HepG2 (cell line): ENCODE measurements around the gene SSBP4. TPM values are rescaled to one million over a fixed set of nuclear protein-coding genes. Genes with fewer than 3 reads are reported as not detected.

ENCODE experiments used
- ASH2L ChIP-seq: fragments of 300-600, 200-600 bp; sonication (generic); IDR thresholded peaks from 2 replicates; pipeline ENCODE4 v1.7.0; 2017; ENCODE audit warnings: low read depth, mild to moderate bottlenecking, moderate library complexity, mixed read lengths, low read length; ENCODE audit not compliant: insufficient read length
- CENPX ChIP-seq: sonication (generic); formaldehyde crosslinking; IDR thresholded peaks from 2 replicates; pipeline ENCODE4 v1.9.0; 2021; ENCODE audit warnings: mild to moderate bottlenecking, missing genetic modification reagents, moderate library complexity
- DMAP1 ChIP-seq: IDR thresholded peaks from 2 replicates; pipeline ENCODE4 v1.6.1; 2016
- GATA4 ChIP-seq: sonication (generic); IDR thresholded peaks from 2 replicates; pipeline ENCODE4 v1.6.1; 2016; ENCODE audit warnings: antibody characterized with exemption, low read depth, borderline replicate concordance
- KLF16 ChIP-seq, 2 experiments: sonication (generic) in 1 of 2; formaldehyde crosslinking in 1 of 2; IDR thresholded peaks; 2 replicates each; pipeline versions ENCODE4 v1.6.1 to v1.8.0; 2016 to 2023; ENCODE audit warnings: missing genetic modification reagents in 2 of 2, missing compliant biosample characterization in 1 of 2
- KLF9 ChIP-seq: IDR thresholded peaks from 2 replicates; pipeline ENCODE4 v1.6.1; 2016; ENCODE audit warnings: low read depth
- RAD21 ChIP-seq: fragments of 450-650 bp; formaldehyde crosslinking; IDR thresholded peaks from 2 replicates; pipeline ENCODE4 v1.5.0; 2020; ENCODE audit warnings: mild to moderate bottlenecking
- RXRB ChIP-seq: IDR thresholded peaks from 2 replicates; pipeline ENCODE4 v1.6.1; 2016; ENCODE audit warnings: borderline replicate concordance, missing genetic modification reagents, missing compliant biosample characterization
- SMAD3 ChIP-seq: sonication (generic); formaldehyde crosslinking; IDR thresholded peaks from 2 replicates; pipeline ENCODE4 v1.4.0; 2020; ENCODE audit warnings: missing genetic modification reagents
- SMC3 ChIP-seq: IDR thresholded peaks from 2 replicates; pipeline ENCODE4 v1.6.1; 2011; ENCODE audit warnings: low read length, improper control_type of control experiment
- SP1 ChIP-seq, 2 experiments: fragments of 450-650 bp in 1 of 2; sonication (generic) in 1 of 2; formaldehyde crosslinking in 1 of 2; IDR thresholded peaks; 2 replicates each; pipeline versions ENCODE4 v1.4.0 to v1.6.1; 2016 to 2020; ENCODE audit warnings: missing genetic modification reagents in 1 of 2
- SP140L ChIP-seq: sonication (generic); formaldehyde crosslinking; IDR thresholded peaks from 2 replicates; pipeline ENCODE4 v1.4.0; 2020; ENCODE audit warnings: missing genetic modification reagents, borderline replicate concordance
- TCF7 ChIP-seq: sonication (generic); IDR thresholded peaks from 2 replicates; pipeline ENCODE4 v1.6.1; 2016; ENCODE audit warnings: antibody characterized with exemption, low read depth
- THAP9 ChIP-seq: sonication (generic); formaldehyde crosslinking; IDR thresholded peaks from 2 replicates; pipeline ENCODE4; 2020; ENCODE audit warnings: missing genetic modification reagents, mild to moderate bottlenecking, borderline replicate concordance
- ZFP37 ChIP-seq: sonication (generic); formaldehyde crosslinking; IDR thresholded peaks from 2 replicates; pipeline ENCODE4 v1.4.0; 2020; ENCODE audit warnings: missing genetic modification reagents, borderline replicate concordance
- ZNF230 ChIP-seq: sonication (generic); formaldehyde crosslinking; IDR thresholded peaks from 2 replicates; pipeline ENCODE4 v1.4.0; 2020; ENCODE audit warnings: mild to moderate bottlenecking, missing genetic modification reagents
- ZNF235 ChIP-seq: sonication (generic); formaldehyde crosslinking; IDR thresholded peaks from 2 replicates; pipeline ENCODE4 v1.8.1; 2023; ENCODE audit warnings: mild to moderate bottlenecking, missing genetic modification reagents, borderline replicate concordance
- ZNF329 ChIP-seq: sonication (generic); formaldehyde crosslinking; IDR thresholded peaks from 2 replicates; pipeline ENCODE4 v1.9.0; 2021; ENCODE audit warnings: low read depth, mild to moderate bottlenecking, missing genetic modification reagents
- ZNF350 ChIP-seq: sonication (generic); formaldehyde crosslinking; IDR thresholded peaks from 2 replicates; pipeline ENCODE4 v1.4.0; 2020; ENCODE audit warnings: mild to moderate bottlenecking, low read depth, missing genetic modification reagents, borderline replicate concordance
- ZNF816 ChIP-seq: sonication (generic); formaldehyde crosslinking; IDR thresholded peaks from 2 replicates; pipeline ENCODE4 v1.8.0; 2022; ENCODE audit warnings: missing genetic modification reagents, mild to moderate bottlenecking, borderline replicate concordance
- ZXDC ChIP-seq: sonication (generic); formaldehyde crosslinking; IDR thresholded peaks from 2 replicates; pipeline ENCODE4 v1.5.0; 2020; ENCODE audit warnings: mild to moderate bottlenecking, missing genetic modification reagents
- polyA plus RNA-seq, 8 experiments: library from polyadenylated mRNA; depleted of rRNA in 3 of 8; stranded (reverse) in 7 of 8; unstranded in 1 of 8; fragments of >200 nt; fragmentation: Illumina TruSeq in 4 of 8; extraction: Trizol in 4 of 8; gene quantifications; 2 replicates each; pipeline versions ENCODE4 v1.2.1 to v1.2.3, GENCODE V29; 2011 to 2016; ENCODE audit warnings: low read depth in 4 of 8, missing spikeins in 1 of 8, mixed read lengths in 1 of 8; ENCODE audit not compliant: insufficient read depth in 1 of 8
- total RNA-seq, 5 experiments: library from RNA; depleted of rRNA; stranded (reverse); fragments of >200 nt; fragmentation: Illumina TruSeq; extraction: Trizol; gene quantifications; 2 replicates each; pipeline ENCODE4 v1.2.3, GENCODE V29; 2016; ENCODE audit warnings: low read depth in 1 of 5

SSBP4 gene
- total and polyA plus RNA-seq, 2 of the 13 experiments (the other 11 are each of a cell fraction or from before 2014, with no cell fraction given) = 20.8 to 39.5 TPM

- peak; percentile 58 for TF ChIP-seq ASH2L
- TF ChIP-seq ZNF816 (CRISPR knock-in tag) = peak; percentile 99
- TF ChIP-seq KLF9 (CRISPR knock-in tag) = no peak
- TF ChIP-seq GATA4 = peak; percentile 94
- TF ChIP-seq THAP9 = no peak
- TF ChIP-seq SMAD3 (CRISPR knock-in tag) = peak; percentile 83
- peak; percentile 98 for TF ChIP-seq RXRB
- peak; percentile 72; the same call in 1 of the 2 replicates for TF ChIP-seq DMAP1 (CRISPR knock-in tag)
- TF ChIP-seq ZNF329 = no peak
- no peak for TF ChIP-seq SMC3
- TF ChIP-seq KLF16 (CRISPR knock-in tag; IDR thresholded peaks at IDR 0.05) = peak in 1 of 2 experiments; percentile 95; a peak in 2 of 4 replicates
- TF ChIP-seq RAD21 (CRISPR knock-in tag) = no peak
- no peak for TF ChIP-seq SP1 (IDR thresholded peaks at IDR 0.05)
- 0 out of 2 replicates have a peak, but pooled peaks have one; percentile 22 for TF ChIP-seq SP1 (CRISPR knock-in tag; IDR thresholded peaks at IDR 0.05)
- peak; percentile 98 for TF ChIP-seq ZNF350
- TF ChIP-seq CENPX (CRISPR knock-in tag) = no peak
- peak; percentile 62; the same call in 1 of the 2 replicates for TF ChIP-seq ZXDC
- TF ChIP-seq SP140L (CRISPR knock-in tag) = no peak
- no peak for TF ChIP-seq ZNF235 (CRISPR knock-in tag)
- TF ChIP-seq ZFP37 (CRISPR knock-in tag) = 0 out of 2 replicates have a peak, but pooled peaks have one; percentile 37
- TF ChIP-seq ZNF230 (CRISPR knock-in tag) = peak; percentile 23; the same call in 1 of the 2 replicates
- TF ChIP-seq TCF7 = peak; percentile 91
Measured at GRCh38 chr19:18379803-18380747, 39.1 kb upstream of the SSBP4 start (continued).
